SK-N-SH treated with all-trans-retinoic acid at 6 μM for 48 hours (cell line): ENCODE results near the gene VARS1.
"Not testable (repeated sequence)": the region's sequence is repeated elsewhere in the genome, so short reads cannot be mapped to it uniquely, and the experiment has no call there.

Experiments
- BACH2 ChIP-seq: fragments of 250-450 bp; sonication (Bioruptor Pico); IDR thresholded peaks from 2 replicates; pipeline ENCODE4 v1.9.0; 2021; ENCODE audit warnings: mild to moderate bottlenecking, borderline replicate concordance
- CSDC2 ChIP-seq: fragments of 250-450 bp; sonication (Bioruptor Pico); IDR thresholded peaks from 2 replicates; pipeline ENCODE4 v1.5.0; 2020; ENCODE audit warnings: mild to moderate bottlenecking, moderate library complexity
- ESRRG ChIP-seq: fragments of 250-450 bp; sonication (Bioruptor Pico); IDR thresholded peaks from 2 replicates; pipeline ENCODE4 v1.6.1; 2021; ENCODE audit warnings: mild to moderate bottlenecking
- RARB ChIP-seq: fragments of 250-450 bp; sonication (Bioruptor Pico); IDR thresholded peaks from 2 replicates; pipeline ENCODE4 v1.8.0; 2021; ENCODE audit warnings: mild to moderate bottlenecking, moderate library complexity
- ZFP3 ChIP-seq: fragments of 250-450 bp; sonication (Bioruptor Pico); IDR thresholded peaks from 2 replicates; pipeline ENCODE4 v1.5.0; 2020; ENCODE audit warnings: mild to moderate bottlenecking, moderate library complexity
- ZFP30 ChIP-seq: fragments of 450-650 bp; formaldehyde crosslinking; IDR thresholded peaks from 2 replicates; pipeline ENCODE4 v1.5.0; 2022; ENCODE audit warnings: mild to moderate bottlenecking, moderate library complexity
- ZNF565 ChIP-seq: fragments of 450-650 bp; formaldehyde crosslinking; conservative IDR thresholded peaks from 2 replicates; pipeline ENCODE4 v1.5.0; 2020; ENCODE audit warnings: low read depth, mild to moderate bottlenecking, moderate library complexity
- TF ChIP-seq, protein P1 (sequence below): fragments of 250-450 bp; sonication (Bioruptor Pico); IDR thresholded peaks from 2 replicates; pipeline ENCODE4 v1.5.1; 2021; ENCODE audit warnings: mild to moderate bottlenecking, moderate library complexity
- TF ChIP-seq, protein P2 (sequence below): fragments of 250-450 bp; sonication (Bioruptor Pico); IDR thresholded peaks from 2 replicates; pipeline ENCODE4 v1.5.1; 2020; ENCODE audit warnings: low read depth, mild to moderate bottlenecking, moderate library complexity

DNA sequence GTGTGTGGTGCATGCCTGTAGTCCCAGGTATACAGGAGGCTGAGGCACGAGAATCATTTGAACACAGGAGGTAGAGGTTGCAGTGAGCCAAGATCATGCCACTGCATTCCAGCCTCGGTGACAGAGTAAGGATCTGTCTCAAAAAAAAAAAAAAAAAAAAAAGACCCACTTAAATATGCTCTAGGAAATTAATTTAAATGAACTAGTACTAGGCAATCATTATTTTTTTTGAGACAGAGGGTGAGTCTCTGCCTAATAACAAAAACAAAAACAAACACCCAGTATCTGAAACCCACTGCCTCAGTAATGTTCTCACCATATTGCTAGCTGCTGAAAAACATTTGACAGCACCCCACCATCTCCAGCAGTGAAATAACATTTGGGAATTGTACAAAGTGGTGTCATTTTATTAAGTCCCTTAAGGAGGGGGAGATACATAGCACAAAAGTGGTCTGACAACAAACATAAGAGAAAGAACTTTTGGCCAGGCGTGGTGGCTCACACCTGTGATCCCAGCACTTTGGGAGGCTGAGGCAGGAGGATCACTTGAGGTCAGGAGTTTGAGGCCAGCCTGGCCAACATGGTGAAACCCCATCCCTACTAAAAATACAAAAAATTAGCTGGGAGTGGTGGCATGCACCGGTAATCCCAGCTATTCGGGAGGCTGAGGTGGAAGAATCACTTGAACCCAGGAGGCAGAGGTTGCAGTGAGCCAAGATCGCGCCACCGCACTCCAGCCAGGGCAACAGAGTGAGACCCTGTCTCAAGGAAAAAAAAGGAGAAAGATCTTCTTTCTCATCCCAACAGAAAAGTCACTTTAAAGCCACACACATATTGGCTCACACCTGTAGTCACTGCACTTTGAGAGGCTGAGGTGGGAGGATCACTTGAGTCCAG, 5.7 kb upstream of the VARS1 start:
- TF ChIP-seq CSDC2 (CRISPR knock-in tag); RARB (CRISPR knock-in tag); ESRRG (CRISPR knock-in tag); ZNF565 (CRISPR knock-in tag); ZFP3 (CRISPR knock-in tag); BACH2; ZFP30 (CRISPR knock-in tag): not testable (repeated sequence)
- TF ChIP-seq, protein P1, sequence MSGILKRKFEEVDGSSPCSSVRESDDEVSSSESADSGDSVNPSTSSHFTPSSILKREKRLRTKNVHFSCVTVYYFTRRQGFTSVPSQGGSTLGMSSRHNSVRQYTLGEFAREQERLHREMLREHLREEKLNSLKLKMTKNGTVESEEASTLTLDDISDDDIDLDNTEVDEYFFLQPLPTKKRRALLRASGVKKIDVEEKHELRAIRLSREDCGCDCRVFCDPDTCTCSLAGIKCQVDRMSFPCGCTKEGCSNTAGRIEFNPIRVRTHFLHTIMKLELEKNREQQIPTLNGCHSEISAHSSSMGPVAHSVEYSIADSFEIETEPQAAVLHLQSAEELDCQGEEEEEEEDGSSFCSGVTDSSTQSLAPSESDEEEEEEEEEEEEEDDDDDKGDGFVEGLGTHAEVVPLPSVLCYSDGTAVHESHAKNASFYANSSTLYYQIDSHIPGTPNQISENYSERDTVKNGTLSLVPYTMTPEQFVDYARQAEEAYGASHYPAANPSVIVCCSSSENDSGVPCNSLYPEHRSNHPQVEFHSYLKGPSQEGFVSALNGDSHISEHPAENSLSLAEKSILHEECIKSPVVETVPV (CRISPR knock-in tag): not testable (repeated sequence)
- TF ChIP-seq, protein P2, sequence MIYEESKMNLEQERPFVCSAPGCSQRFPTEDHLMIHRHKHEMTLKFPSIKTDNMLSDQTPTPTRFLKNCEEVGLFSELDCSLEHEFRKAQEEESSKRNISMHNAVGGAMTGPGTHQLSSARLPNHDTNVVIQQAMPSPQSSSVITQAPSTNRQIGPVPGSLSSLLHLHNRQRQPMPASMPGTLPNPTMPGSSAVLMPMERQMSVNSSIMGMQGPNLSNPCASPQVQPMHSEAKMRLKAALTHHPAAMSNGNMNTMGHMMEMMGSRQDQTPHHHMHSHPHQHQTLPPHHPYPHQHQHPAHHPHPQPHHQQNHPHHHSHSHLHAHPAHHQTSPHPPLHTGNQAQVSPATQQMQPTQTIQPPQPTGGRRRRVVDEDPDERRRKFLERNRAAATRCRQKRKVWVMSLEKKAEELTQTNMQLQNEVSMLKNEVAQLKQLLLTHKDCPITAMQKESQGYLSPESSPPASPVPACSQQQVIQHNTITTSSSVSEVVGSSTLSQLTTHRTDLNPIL (CRISPR knock-in tag): not testable (repeated sequence)
